Activated naive CD4-positive, alpha-beta T cell treated with Interleukin-2 at 50 U/mL for 16 hours (primary cell): ENCODE data around the gene ELF4.

Experiments used
- DNase-seq: peaks from one replicate; pipeline ENCODE4 v3.0.0-alpha.2; 2020

Gene ELF4

DNA sequence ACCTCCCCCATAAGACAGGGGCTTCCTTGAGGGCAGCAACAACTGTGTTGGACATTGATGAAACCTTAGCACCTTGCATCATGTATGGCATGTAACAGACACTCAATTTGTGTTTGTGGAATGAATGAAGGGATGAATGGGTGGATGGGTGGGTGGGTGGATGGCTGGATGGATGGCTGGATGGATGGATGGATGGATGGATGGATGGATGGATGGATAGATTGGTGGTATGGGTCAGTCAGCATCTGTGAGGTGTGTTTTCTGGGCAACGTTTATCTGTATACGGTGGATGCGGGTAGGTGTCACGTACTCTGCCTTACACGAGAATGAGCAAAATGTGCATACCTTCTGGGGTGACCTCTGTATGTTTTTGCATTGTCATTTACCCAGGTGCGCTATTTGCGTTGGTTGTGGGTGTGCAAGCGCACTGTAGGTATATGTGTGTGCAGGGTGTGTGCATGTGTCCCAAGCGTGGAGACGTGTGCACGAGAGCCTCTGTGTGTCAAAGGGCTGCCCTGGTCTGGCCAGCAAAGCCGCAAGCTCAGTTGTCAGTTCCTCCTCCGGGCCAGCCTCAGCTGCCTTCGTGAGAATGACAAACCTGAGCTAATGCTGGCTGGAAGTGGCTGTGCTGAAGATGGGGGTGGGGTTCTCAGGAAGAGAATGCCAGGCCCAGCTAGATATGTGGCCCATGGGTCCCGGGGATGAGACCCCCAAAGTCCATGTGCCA lies 26.5 kb downstream of the ELF4 start:
- no peak for DNase-seq

DNA sequence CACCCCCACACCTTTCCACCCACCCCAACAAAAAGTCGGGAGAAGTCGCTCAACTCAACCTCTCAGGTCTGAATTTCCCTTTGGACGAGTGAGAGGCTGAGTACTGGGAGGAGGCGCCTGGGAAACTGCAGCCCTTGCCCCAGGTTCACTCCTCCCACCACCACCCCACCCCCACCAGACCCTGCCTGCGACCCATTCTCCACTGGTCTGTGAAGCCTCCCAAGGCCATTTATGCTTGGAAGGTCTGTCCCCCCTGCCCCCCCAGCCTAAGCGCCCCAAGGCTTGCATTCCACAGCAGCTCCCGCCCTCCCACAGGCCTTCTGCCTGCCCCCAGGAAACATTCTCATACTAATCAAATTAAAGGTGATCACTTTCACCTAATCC lies 27.2 kb downstream of the ELF4 start:
- no peak for DNase-seq

DNA sequence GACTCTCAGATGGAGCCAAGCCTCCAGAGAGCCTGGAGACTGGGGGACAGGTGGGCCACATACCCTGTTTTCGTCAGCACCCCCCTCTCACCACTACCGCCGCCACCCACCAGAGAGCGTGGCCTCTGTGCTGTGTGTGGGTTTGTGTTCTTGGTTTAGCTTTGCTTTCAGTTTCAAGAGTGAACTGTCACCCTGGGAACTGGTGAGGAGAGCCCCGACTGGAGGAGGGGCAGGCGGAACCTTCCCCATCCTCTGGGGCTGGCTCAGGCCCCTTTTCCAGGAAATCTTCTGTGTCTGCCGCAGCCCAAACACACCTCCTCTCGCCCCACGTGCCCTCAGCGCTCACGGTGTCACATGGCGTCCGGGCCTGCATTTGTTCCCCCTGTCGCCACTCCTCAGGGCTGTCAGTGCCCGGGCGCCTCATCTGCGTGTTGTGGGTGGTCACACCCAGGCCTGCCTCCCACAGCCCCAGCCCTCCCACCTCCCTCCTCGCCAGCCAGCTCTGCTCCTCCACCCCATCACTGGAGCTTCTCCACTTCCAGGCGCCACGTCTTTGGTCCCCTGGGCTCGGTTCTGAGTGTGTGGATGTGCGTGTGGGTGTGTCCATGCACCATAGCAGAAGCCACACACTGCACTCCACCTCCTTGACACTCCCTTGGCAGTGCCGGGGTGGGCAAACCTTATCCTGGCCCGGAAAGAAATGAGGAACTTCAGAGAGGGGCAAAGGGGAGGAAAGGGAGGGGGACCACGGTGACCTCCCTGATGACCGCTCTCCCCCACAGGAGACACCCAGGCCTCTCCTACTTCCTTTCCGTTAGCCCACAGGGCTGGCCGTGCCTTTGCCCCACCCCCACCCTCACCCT lies 27.8 kb downstream of the ELF4 start:
- peak; percentile 81 for DNase-seq

DNA sequence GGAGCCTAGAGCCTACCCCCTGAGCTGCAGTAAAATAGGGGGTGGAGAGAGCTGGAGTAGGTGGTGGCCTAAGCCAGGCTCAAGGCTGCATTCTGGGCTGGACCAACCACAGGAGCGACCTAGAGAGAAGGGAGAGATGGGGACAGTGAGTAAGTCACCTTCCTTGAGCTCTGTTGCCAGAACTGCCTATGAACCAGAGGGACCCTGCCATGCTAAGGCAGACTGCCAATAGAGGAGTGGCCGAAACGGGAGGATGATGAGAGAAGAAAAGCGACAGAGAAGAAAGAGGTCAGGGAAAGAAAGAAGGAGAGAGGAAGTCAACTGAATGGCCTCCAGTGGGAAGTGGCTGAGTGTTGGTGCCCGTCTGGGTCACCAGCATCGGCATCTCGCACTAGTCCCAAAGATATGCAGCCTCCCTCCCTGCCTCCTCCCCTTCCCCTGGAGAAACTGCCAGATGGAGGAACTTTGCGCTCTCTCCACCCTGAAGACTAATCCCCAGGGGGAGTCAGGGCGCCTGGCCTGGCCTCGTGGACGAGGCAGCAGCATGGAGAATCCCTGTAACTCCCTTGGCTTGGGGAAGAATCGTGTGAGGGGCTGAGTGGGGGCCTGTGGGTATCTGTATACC lies 28.8 kb downstream of the ELF4 start:
- DNase-seq: no peak

DNA sequence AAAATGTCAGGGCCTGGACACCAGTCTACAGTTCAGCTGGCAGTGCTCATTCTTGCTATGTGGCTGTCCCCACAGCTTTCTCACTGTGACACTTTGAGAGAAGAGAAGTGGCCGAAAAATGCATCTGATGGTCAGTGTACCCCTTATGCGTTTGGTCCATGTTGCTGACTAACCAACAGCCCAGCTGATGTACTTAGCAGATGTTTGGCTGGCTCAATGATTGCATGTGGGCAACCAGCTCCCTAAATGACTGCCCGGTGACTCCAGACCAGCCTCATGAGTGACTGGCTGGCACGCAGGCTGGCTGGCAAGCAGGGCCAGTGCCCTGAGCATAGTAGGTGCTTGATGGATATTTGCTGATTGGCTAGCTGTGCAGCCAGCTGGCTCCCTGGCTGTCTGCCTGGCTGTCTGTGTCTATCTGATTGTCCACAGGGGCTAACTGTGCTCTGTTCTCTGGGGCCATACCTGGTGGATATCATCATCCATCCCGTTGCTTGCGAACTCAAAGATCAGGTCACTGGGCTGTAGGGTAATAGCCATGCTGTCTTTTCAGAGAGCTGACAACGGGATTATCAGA lies 29.4 kb downstream of the ELF4 start:
- no peak for DNase-seq

DNA sequence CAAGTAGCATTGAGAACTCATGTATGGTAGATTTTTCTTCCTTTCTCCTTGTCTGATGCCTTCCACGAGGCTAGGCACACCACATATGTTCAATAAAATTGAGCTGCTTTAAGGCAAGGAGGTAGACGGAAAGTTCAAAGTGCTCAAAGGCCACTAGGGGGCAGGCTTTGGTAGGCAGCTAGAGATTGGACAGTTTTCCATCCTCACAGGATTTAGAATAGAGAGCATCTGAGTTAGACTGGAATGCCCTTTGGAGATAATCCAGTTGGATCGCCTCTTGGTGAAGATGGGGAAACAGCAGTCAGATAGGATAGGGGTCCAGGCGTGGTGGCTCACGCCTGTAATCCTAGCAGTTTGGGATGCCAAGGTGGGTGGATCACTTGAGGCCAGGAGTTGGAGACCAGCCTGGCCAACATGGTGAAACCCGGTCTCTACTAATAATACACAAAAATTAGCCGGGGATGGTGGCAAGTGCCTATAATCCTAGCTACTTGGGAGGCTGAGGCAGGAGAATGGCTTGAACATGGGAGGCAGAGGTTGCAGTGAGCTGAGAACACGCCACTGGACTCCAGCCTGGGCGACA lies 30.4 kb downstream of the ELF4 start:
- DNase-seq: peak; percentile 60

DNA sequence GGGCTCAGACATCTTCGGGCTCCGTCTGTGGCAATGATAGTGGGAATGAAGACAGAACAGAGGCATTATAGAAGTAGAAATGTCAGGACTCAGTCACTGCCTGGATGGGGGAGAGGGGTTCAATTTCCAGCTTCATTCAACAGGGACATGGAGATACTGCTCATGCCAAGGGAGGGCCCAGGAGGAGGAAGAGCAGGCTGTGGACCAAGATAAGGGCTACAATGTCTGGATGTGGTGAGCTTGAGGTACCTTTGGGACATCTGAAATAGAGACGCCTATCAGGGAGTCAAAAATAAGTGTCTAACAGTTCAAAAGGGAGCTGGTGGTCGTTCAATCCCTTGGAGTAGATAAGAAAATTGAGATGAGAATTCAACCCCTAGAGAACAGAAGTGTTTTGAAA lies 34.5 kb downstream of the ELF4 start:
- no peak for DNase-seq

DNA sequence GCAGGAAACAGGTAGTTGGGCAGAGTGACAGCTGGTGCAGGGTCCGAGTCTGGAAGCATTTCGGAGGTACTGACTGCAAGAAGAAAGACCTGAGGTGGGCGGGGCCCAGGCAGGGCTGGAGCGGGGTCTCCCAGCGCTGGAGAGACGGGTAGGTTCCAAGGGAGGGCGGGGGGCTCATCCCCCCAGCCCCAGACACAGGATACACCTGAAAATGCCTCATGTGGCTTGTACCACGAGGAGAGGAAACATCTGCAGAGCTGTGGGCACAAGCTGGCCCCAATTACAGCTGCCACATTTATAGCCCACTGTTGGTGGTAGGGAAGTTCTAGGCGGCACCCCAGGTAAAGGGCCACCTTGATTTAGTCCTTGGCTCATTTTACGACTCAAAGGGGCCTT lies 38.0 kb downstream of the ELF4 start:
- no peak for DNase-seq

DNA sequence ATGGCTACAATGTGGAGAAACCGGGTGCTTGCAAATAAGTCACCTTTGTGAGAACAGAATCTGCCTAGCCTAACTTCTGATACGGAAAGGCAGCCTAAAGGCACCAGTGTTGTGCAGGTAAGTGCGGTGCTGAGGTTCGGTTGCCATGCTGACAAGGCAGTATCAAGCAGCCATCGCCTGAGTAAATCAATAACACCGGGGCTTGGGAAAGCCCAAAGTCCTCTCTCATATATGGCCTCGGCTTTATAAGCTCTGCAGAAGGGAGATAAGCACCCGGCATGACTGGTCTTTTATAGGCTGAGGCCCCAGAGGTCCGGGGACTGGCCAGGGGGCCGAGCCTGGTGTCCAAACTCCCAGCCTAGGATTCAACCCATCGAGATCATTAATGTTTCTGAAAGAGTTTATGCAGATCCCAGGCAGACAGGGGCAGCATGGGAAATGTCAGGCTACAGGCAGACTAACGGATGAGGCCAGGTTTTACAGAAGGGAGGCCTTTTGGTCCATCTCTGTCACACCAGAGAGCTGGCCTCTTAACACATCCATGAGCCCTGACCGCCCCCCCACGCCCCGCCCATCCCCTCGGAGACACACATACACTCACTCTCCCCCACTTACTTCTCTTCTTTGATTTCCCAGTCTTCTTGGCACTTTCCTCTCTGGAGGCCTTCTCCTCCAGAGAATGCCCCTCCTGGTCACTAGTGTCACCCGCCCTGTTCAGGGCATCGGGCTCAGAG lies 38.5 kb downstream of the ELF4 start:
- DNase-seq: no peak

DNA sequence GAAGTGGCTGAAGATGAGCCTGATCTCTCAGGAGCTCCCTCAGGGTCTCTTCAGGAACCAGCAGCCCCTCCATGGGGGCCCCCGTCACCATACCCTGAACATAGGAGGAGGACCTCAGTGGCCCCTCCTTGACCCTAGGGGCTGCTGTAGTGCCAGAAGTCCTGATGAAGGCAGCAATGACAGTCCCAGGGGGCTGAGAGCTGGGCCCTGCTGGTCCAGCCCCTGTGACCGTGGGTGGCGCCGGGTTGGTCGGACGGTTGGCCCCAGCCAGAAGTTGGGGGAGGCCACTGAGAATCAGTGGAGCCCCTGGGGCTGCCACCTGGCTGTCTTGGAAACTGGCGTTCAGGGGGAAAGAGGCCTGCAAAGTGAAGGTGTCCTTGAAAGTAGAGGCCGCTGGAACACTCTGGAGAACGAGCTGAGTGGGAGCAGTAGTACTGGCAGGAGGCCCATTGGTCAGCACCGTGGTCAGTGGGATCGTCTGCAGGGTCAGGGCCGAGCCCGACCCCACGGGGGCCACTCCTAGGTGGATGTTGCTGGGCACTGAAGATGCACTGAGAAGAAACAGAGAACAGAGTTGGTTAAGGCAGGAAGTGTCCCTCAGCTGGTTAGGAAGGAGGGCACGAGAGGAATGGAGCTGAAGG lies 43.2 kb downstream of the ELF4 start:
- no peak for DNase-seq

DNA sequence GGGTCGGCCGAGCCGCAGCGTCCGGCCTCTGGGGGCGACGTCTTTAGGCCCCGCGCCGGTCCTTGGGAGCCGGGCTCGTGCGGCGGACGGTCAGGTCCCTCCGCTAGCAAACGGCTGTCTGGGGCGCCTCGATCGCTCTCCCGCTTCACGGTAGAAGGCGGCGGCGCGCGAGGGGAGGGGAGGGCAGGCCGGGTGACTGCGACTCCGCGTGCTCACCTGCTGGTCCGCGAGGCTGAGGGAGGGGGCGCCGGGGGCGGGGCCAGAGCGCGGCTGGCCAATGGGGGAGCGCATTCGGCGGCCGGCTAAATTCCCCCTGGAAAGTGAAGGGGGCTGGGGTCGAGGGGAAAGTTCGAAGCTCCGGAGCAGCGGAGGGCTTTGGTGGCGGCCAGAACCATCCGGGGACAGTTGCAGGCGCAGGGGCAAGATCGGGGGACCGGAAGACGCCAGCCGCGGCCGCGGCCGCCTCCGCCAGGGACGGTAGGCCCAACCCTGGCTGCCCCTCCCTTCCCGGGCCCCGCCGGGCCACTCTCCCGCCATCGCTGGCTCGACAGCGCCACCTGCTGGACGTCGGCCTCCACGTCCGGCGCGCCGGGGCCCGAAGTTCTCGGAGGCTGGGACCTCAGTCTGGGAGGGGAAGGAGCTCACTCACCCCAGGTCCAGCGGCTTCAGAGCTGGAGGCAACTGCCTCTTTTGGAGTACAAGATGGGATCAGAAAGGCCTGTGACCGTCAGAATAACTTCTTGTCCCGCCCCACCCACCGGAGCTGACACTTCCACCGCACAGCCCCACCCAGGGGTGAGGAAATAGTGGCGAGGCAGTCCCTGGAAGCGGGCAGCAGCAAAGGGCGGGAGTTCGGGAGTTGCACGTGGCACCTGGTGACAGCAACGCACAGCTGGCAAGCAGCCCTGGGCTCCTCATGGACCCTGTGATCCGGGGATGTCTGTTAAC lies 49.9 kb downstream of the ELF4 start:
- DNase-seq: peak; percentile 84

DNA sequence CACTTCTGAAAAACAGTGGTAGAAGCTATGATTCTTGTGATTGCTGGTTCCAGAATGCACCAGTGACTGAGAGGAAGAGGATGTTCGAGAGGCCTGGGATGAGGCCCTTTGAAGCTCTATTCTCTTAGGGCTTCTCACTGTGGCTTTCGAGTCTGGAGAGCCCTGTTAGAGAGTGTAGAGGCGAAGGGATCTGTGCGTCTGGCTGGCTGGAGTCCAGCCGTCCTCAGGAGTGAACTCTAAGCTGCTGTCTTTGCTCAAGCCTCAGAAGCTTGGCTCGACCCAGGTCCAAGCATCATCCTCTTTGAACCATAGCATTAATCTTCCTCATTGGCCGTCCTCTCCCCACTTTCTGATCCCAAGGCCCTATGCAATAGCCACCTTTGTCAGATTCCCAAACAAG lies 51.6 kb downstream of the ELF4 start:
- DNase-seq: no peak

DNA sequence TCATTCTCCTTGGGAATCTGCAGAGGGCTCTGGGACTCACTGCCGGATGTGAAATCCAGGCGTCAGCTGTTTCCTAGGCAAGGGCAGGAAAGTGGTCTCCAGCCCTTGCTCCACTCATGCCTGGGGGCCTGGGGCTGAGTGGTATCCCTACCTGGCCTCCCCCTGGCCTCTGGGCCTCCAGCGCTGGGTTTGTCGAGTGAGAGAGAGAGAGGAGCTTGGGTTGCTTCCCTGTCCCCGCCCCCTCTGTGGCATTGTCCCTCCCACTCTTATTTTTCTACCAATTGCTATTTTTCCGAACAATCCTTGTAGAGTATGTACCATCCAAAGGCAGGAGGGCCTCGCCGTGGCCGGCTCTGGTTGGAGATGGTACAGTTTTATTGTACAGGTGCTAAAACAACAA lies 53.1 kb downstream of the ELF4 start:
- DNase-seq: no peak

DNA sequence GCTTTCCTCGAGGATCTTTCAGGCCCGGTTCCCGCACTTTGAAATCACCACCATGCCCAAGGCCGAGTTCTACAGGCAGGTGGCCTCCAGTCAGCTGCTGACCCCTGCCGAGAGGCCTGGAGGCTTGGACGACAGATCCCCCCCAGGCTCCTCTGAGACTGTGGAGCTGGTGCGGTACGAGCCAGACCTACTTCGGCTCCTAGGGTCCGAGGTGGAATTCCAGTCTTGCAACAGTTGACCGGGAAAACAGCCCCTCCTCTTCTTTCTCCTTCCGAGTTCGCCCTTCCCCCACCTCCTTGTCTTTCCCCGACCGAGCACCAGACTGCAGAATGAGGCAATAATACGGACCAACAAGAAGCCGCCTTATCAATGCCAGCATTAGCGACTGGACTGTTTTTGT lies 54.4 kb downstream of the ELF4 start:
- no peak for DNase-seq

DNA sequence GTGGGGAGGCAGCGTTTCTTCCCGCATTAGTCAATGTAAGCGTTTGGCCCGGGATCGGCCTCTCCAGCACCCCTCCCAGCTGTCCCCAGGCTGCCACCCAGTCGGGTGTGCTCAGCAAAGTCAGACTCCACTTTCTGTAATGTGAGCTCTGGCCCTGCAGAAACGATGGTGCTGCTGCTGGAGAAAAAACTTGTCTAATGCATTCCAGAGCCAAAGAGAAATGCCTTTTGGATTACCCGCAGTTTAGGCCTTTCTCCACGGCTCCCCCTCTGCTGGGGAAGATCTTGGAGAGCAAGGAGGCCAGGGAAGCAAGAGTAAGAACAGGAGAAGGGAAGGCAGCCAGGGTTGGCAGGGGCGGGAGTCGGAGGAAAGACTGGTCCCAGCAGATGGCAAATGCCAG lies 55.2 kb downstream of the ELF4 start:
- no peak for DNase-seq

DNA sequence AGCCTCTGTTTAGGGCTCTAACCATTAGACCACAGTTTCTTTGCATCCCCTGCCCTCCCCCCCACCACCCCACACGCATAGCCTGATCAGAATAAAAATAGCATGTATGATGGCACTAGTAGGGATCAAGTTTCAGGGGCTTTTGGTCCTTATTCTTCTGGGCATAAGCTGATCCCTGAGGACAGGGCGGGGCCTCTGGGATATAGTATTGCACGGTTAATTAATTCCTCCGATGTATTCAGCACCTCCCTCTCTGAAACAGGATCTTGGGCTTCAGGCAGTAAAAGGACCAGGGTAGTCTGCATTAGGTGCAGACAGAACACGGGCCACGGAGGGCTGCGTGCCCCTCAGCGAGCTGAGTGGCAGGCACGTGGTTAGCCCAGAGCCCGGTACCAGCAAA lies 57.1 kb downstream of the ELF4 start:
- no peak for DNase-seq

DNA sequence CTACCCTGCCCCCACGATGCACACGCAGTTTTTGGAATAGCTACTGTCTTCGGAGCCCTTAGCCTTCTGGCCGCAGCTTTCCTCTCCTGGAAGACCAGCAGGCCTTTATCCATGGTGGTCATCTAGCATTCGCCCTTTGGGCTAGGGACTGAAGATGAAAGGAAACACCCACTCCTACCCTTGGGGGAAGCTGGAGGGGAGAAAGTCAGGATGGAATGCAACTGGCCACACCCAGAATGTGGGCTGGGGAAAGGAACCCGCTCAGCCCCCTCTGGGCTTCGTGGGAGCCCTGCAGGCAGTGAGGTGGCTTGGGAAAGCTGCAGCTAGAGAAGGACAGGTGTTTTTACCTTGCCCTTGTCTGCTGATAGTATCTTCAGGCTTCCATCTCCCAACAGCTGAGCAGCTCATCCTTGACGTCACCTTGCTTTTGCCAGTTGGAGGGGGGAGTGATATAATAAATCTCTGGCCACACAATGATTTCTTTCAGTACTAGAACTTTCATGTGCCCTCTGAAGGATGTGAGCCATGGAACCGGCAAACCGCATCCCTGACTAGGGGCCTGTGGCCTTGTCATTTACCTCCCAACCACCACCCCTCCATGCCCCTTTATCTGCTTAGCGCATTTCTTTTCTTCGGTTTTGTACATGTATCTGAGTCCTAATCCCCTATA lies 59.0 kb downstream of the ELF4 start:
- DNase-seq: no peak

DNA sequence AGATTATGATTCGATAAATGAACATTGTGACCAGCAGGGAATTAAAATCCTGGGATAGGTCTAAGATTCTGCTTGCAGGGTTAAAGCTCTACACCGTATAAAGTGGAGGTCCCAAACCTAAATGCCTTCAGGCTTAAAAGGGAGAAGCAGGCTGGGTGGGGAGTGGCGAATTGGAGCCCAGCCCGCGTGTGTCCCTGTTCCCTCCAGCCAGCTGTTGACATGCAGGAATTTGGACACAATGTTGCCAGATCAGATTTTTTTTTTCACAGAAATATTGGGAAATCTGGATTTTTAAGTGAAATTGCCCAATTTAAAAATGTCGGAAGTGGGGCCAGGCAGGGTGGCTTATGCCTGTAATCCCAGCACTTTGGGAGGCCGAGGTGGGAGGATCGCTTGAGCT lies 60.5 kb downstream of the ELF4 start:
- DNase-seq: no peak

DNA sequence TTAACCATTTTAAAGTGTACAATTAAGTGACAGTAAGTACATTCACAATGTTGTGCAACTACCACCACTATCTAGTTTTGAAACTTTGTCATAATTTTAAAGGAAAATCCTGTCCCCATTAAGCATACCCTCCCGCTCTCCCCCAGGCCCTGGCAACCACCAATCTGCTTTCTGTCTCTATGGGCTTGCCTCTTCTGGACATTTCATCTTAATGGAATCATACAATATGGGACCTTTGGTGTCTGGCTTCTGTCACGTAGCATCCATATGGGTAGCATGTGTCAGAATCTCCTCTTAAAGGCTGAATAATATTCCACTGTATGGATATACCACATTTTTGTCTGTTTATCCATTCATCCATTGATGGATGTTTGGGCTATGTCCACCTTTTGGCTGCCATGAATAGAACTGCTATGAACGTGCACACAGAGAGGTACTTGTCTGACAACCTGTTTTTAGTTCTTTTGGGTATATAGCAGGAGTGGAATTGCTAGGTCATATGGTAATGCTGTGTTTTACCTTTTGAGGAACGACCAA lies 61.5 kb downstream of the ELF4 start:
- DNase-seq: no peak

DNA sequence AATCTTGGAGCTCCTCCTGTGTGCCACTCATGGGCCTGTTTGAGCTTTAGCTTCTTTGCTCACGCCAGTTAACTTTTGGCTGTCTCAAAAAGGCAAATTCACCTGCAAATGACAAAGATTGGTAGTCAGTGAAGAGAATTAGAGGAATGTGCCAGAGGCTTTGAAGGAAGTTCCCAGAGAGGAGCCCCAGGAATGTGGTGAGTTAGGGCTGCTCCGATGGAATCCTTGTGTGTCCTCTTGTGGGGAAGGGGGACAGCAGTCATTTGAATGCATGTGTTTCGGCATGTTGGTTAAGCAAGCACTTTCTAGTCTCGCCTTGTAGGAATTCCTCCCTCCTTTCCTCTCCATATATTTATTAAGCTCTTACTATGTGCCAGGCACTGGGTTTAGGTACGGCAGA lies 62.9 kb downstream of the ELF4 start:
- DNase-seq: no peak
